Peyer's patch (tissue), 4 donors: ENCODE measurements around the gene POC1A.

Experiments used
- POLR2A ChIP-seq, 2 donors: fragments of 450-650 bp; IDR thresholded peaks; one replicate each; pipeline ENCODE4 v1.5.1; 2017; ENCODE audit warnings: antibody characterized with exemption in 2 of 2, mild to moderate bottlenecking in 2 of 2, moderate library complexity in 2 of 2
- TF ChIP-seq, protein P1 (sequence below), 6 experiments: fragments of 450-650 bp in 4 of 6; fragments of 200-600 bp in 2 of 6; sonication (generic) in 1 of 6; IDR thresholded peaks; one replicate each; pipeline ENCODE4 v1.5.1; 2017 to 2019; ENCODE audit warnings: antibody characterized with exemption in 6 of 6, mild to moderate bottlenecking in 3 of 6, moderate library complexity in 1 of 6

GRCh38 chr3:52149726-52150125, 4.5 kb downstream of the POC1A start:
- TF ChIP-seq, protein P1, sequence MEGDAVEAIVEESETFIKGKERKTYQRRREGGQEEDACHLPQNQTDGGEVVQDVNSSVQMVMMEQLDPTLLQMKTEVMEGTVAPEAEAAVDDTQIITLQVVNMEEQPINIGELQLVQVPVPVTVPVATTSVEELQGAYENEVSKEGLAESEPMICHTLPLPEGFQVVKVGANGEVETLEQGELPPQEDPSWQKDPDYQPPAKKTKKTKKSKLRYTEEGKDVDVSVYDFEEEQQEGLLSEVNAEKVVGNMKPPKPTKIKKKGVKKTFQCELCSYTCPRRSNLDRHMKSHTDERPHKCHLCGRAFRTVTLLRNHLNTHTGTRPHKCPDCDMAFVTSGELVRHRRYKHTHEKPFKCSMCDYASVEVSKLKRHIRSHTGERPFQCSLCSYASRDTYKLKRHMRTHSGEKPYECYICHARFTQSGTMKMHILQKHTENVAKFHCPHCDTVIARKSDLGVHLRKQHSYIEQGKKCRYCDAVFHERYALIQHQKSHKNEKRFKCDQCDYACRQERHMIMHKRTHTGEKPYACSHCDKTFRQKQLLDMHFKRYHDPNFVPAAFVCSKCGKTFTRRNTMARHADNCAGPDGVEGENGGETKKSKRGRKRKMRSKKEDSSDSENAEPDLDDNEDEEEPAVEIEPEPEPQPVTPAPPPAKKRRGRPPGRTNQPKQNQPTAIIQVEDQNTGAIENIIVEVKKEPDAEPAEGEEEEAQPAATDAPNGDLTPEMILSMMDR (IDR thresholded peaks at IDR 0.05): no peak
- TF ChIP-seq POLR2A (IDR thresholded peaks at IDR 0.05): no peak
